AG10803 (cell line): ENCODE measurements around the gene MILR1.

Experiments used
- DNase-seq: peaks from one replicate; pipeline ENCODE4 v3.0.0; 2010; ENCODE audit warnings: low read depth
- H3K4me3 ChIP-seq: 2 replicates; pipeline ENCODE4 v1.5.1; 2011; ENCODE audit warnings: mild to moderate bottlenecking, low read length, control low read depth
- TF ChIP-seq, protein P1 (sequence below): conservative IDR thresholded peaks from 2 replicates; pipeline ENCODE4 v1.5.1; 2011; ENCODE audit warnings: mild to moderate bottlenecking, low read length, control low read depth, inconsistent platforms

MILR1 gene

DNA sequence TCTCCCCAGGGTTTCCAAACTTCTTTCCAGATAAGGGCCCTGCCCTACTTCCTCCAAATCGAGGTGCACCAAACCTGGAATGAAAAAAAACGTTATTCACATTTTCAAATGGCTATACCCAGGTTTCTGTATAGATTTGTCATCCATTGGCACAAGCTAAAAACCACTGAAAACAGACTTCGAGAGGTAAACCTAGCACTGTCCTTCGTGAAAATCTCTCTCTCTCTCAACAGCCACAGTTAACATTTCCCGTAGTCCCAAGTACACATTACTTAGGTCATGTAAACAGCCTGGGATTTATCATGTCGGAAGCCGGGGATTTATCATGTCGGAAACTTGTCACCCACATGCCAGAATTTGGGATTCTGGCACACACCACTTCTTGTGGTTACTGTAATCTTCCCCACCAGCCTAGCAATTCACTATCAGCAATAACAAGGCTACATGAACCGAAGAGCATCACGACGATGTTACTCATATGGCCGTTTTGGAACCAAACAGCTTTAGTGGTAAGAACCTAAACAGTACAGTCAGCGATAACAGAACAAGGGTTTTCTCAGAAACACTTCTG is 55.9 kb downstream of the MILR1 start:
- TF ChIP-seq, protein P1, sequence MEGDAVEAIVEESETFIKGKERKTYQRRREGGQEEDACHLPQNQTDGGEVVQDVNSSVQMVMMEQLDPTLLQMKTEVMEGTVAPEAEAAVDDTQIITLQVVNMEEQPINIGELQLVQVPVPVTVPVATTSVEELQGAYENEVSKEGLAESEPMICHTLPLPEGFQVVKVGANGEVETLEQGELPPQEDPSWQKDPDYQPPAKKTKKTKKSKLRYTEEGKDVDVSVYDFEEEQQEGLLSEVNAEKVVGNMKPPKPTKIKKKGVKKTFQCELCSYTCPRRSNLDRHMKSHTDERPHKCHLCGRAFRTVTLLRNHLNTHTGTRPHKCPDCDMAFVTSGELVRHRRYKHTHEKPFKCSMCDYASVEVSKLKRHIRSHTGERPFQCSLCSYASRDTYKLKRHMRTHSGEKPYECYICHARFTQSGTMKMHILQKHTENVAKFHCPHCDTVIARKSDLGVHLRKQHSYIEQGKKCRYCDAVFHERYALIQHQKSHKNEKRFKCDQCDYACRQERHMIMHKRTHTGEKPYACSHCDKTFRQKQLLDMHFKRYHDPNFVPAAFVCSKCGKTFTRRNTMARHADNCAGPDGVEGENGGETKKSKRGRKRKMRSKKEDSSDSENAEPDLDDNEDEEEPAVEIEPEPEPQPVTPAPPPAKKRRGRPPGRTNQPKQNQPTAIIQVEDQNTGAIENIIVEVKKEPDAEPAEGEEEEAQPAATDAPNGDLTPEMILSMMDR: no peak
- peak; percentile 56 for DNase-seq
- peak overlapping the region; percentile 96 for H3K4me3 ChIP-seq

DNA sequence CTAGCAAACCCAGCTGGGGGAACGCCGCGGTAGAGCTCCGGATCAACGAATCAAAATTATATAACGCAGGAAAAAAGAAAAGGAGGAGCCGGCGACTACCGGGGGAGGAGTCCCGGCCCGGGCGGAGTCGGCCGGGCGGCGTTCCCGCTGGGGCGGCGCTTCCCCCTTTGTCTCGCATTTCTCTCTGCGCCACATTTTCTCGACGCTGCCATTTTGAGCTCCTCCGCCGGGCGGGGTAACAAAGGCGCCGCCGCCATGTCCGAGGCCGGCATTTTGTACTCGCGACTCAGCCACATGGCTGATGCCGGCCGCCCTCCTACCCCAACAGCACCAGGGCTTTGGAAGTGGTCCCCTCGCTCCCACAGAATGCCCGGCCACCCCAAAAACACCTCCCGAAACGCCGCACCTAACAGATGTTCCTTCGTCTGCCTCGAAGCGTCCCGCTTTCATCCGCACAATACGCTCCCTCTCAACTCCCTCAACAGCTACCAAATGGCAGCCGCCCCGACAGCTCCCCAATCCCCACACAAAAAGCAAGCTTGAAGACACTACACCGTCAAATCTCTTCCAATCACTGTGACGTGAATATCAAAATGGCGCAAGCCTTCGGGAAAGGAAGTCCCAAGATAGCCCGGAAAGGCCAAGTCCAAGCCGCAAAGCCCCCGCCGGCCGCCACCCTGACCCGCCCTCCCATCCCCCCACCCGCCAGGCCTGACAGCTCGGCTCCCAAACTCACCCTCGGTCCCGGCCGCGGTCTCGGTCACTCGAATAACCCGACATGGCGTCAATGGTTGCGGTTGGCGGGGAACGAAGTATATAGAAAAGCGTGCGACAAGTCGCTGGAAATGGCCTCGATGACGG is 56.7 kb downstream of the MILR1 start:
- TF ChIP-seq, protein P1: no peak
- peak overlapping the region; percentile 96 for H3K4me3 ChIP-seq
- peak; percentile 90 for DNase-seq

DNA sequence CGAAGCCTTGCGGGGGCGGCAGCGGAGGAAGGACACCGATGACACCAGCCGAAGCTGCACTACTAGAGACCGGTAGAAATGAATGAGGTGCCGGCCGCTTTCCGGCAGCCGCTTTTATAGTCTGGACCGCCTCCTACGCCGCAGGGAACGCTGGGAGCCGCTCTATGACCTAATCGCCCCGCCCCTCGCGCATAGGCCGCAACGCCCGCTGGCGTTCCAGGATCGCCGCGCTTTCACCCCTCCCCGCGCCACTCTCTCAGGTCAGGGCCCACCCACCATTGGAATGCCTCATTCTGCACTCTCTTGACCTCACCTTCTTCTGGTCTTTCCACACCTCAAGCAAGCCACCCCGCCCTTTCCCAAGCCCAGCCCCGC is 57.3 kb downstream of the MILR1 start, which contains the start of gene DDX5:
DDX5 (minus strand) TSS at position 89 of the 375 bp plus-strand sequence. CDS start 170 bp downstream, outside the sequence.
- TF ChIP-seq, protein P1: no peak
- H3K4me3 ChIP-seq: peak within 1 kb of the TSS; percentile 96
- peak; percentile 97 for DNase-seq

DNA sequence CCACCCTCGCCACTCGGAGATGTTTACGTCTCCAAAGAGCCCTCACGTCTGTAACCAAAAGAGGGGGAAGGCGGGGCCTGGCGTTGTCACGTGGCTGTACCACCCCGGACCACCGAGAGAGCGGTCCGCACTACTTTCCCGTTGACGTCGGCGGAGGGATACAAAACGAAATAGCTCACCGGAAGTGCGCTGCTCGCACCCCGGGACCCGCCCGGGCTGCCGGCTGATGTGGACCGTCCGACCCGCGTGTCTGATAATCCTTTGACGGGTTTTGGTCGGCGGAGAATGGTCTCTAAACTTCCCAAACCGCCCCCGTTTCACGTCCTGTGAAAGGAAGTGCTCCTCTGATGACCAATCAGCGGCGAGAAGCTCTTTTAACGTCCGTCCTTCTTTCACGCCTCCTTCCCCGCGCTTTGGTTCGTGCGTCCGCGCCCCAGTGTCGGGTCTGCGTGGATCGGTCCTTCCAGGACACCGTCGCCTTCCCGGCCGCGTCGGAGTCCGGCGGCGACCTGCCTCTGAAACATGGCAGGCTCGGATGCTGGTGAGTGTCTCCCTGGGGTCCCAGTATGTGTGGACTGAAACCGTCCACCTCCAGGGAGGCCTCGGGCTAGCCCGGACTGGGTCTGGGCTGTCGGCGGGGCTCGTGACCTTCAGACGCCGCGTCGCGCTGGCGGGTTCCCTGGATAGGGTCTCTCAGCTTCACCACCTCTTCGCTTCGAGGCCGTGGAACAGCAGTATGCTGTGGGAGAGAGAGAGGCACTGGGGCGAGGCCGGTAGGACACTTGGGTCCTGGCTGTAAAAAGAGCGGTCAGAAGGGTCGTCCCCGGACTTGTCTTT is 57.9 kb downstream of the MILR1 start, which contains the start of gene CEP95:
CEP95 (plus strand) TSS at position 402 of the 837 bp plus-strand sequence; CDS start at position 523, 121 bp downstream.
- H3K4me3 ChIP-seq: peak within 1 kb of the TSS; percentile 96
- TF ChIP-seq, protein P1: no peak
- peak; percentile 99 for DNase-seq

DNA sequence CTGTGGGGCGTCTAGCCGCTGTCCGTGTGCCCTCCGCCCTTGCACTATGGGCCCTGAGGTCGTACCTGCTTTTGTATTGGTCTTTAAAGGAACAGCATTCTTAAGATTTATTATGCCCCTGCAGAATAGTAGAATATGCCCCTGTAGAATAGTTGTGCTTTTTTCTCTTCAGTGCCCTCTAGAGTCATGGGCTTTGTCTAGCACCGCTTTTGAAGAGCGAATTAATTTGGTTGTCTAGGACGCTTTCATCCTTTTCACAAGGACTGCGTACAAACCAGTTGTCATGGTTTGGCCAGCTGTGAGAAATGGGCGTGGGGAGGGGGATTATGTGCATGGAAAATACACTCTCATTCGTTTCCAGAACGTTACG is 58.5 kb downstream of the MILR1 start:
- TF ChIP-seq, protein P1: peak; percentile 69
- peak; percentile 71 for DNase-seq
- H3K4me3 ChIP-seq: peak overlapping the region; percentile 96

DNA sequence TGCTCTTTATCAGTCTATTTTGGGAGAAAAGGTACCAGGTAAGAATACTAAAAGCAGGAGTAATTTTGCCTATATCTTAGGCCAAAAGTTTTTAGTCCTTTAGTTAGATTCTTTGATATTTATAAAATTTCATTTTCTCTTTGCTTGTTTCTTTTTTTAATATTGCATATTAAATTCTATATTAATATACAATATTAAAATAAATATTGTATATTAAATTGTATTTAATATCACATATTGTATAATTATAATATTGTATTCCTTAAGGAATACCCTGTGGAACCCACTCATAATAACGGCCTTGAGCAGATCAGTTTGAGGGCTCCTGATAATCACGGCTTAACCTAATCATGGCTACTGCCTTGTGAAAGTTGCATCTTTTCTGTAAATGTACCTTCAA is 59.8 kb downstream of the MILR1 start:
- H3K4me3 ChIP-seq: peak overlapping the region; percentile 96; the same call in 1 of the 2 replicates
- DNase-seq: no peak
- TF ChIP-seq, protein P1: no peak
